Measurements from ENCODE around the gene GET4. TPM values are rescaled to one million over a fixed set of nuclear protein-coding genes. Genes with fewer than 3 reads are reported as not detected.

The GET4 gene
- total RNA-seq, 1 experiment from 2014 or later, result 16.2 TPM

GRCh38 chr7:883055-884021 lies 7.0 kb downstream of the GET4 start:
- Histone ChIP-seq H4K20me1 (ENCODE audit: insufficient read depth, low read depth, low read length) (peaks cover 32% of the 10 kb centered on the region; the same call in 1 of the 2 replicates), H3K4me1 (ENCODE audit: low read length) (peaks cover 2% of the 10 kb centered on the region), H3K36me3 (ENCODE audit: insufficient read depth, low read length) (peaks cover 2% of the 10 kb centered on the region; the same call in 1 of the 2 replicates), H2AFZ (ENCODE audit: low read length) (no peak overlapping the region), H3K9me2 (replicated peaks; ENCODE audit: insufficient read depth, low read length) (no peaks in the 10 kb centered on the region), H3K9ac (ENCODE audit: low read length) (no peak overlapping the region), H3K9me3 (ENCODE audit: low read length) (no peaks in the 10 kb centered on the region), H3K4me2 (ENCODE audit: low read depth, low read length, poor library complexity, severe bottlenecking) (no peak overlapping the region), H3K27me3 (ENCODE audit: low read length) (no peaks in the 10 kb centered on the region), H3K27ac (ENCODE audit: low read length) (no peak overlapping the region), H3K79me2 (ENCODE audit: low read length) (peaks cover 81% of the 10 kb centered on the region), H3K4me3 (ENCODE audit: low read length) (no peak overlapping the region)
- no peak for DNase-seq

- Histone ChIP-seq H3K9me3 (ENCODE audit: low read length) (no peaks in the 10 kb centered on the region), H4K20me1 (ENCODE audit: insufficient read depth, low read depth, low read length) (peaks cover 24% of the 10 kb centered on the region; the same call in 1 of the 2 replicates), H2AFZ (ENCODE audit: low read length) (no peak overlapping the region), H3K4me3 (ENCODE audit: low read length) (no peak overlapping the region), H3K4me2 (ENCODE audit: low read depth, low read length, poor library complexity, severe bottlenecking) (no peak overlapping the region), H3K4me1 (ENCODE audit: low read length) (no peaks in the 10 kb centered on the region), H3K27ac (ENCODE audit: low read length) (no peak overlapping the region), H3K36me3 (ENCODE audit: insufficient read depth, low read length) (peaks cover 2% of the 10 kb centered on the region; the same call in 1 of the 2 replicates), H3K9ac (ENCODE audit: low read length) (no peak overlapping the region), H3K9me2 (replicated peaks; ENCODE audit: insufficient read depth, low read length) (no peaks in the 10 kb centered on the region), H3K79me2 (ENCODE audit: low read length) (peaks cover 70% of the 10 kb centered on the region), H3K27me3 (ENCODE audit: low read length) (no peaks in the 10 kb centered on the region)
- DNase-seq, result no peak
Observed at GRCh38 chr7:884191-885003, 8.0 kb downstream of the GET4 start.

GRCh38 chr7:885261-885892 lies 9.0 kb downstream of the GET4 start:
- no peak for DNase-seq
- Histone ChIP-seq H3K79me2 (ENCODE audit: low read length) (peaks cover 60% of the 10 kb centered on the region), H3K4me3 (ENCODE audit: low read length) (no peak overlapping the region), H4K20me1 (ENCODE audit: insufficient read depth, low read depth, low read length) (peaks cover 20% of the 10 kb centered on the region; the same call in 1 of the 2 replicates), H3K4me1 (ENCODE audit: low read length) (no peaks in the 10 kb centered on the region), H3K36me3 (ENCODE audit: insufficient read depth, low read length) (no peaks in the 10 kb centered on the region), H3K9me2 (replicated peaks; ENCODE audit: insufficient read depth, low read length) (no peaks in the 10 kb centered on the region), H2AFZ (ENCODE audit: low read length) (no peak overlapping the region), H3K27ac (ENCODE audit: low read length) (no peak overlapping the region), H3K9me3 (ENCODE audit: low read length) (no peaks in the 10 kb centered on the region), H3K4me2 (ENCODE audit: low read depth, low read length, poor library complexity, severe bottlenecking) (no peak overlapping the region), H3K9ac (ENCODE audit: low read length) (no peak overlapping the region), H3K27me3 (ENCODE audit: low read length) (no peaks in the 10 kb centered on the region)

- Histone ChIP-seq H3K9me3 (ENCODE audit: low read length) (no peaks in the 10 kb centered on the region), H3K9me2 (replicated peaks; ENCODE audit: insufficient read depth, low read length) (no peaks in the 10 kb centered on the region), H3K79me2 (ENCODE audit: low read length) (peaks cover 53% of the 10 kb centered on the region), H3K9ac (ENCODE audit: low read length) (no peak overlapping the region), H3K27me3 (ENCODE audit: low read length) (no peaks in the 10 kb centered on the region), H3K36me3 (ENCODE audit: insufficient read depth, low read length) (no peaks in the 10 kb centered on the region; the same call in 1 of the 2 replicates), H3K27ac (ENCODE audit: low read length) (no peak overlapping the region), H3K4me3 (ENCODE audit: low read length) (no peak overlapping the region), H2AFZ (ENCODE audit: low read length) (no peak overlapping the region), H4K20me1 (ENCODE audit: insufficient read depth, low read depth, low read length) (peaks cover 14% of the 10 kb centered on the region; the same call in 1 of the 2 replicates), H3K4me2 (ENCODE audit: low read depth, low read length, poor library complexity, severe bottlenecking) (no peak overlapping the region), H3K4me1 (ENCODE audit: low read length) (no peaks in the 10 kb centered on the region)
- DNase-seq, result no peak
Observed at GRCh38 chr7:885893-886625, 9.7 kb downstream of the GET4 start.

GRCh38 chr7:886626-887487 lies 10.5 kb downstream of the GET4 start:
- Histone ChIP-seq H3K9me2 (replicated peaks; ENCODE audit: insufficient read depth, low read length) (no peaks in the 10 kb centered on the region), H3K4me3 (ENCODE audit: low read length) (no peak overlapping the region), H3K4me1 (ENCODE audit: low read length) (no peaks in the 10 kb centered on the region), H4K20me1 (ENCODE audit: insufficient read depth, low read depth, low read length) (peaks cover 10% of the 10 kb centered on the region; the same call in 1 of the 2 replicates), H3K4me2 (ENCODE audit: low read depth, low read length, poor library complexity, severe bottlenecking) (no peak overlapping the region), H3K9ac (ENCODE audit: low read length) (no peak overlapping the region), H3K36me3 (ENCODE audit: insufficient read depth, low read length) (no peaks in the 10 kb centered on the region; the same call in 1 of the 2 replicates), H3K9me3 (ENCODE audit: low read length) (no peaks in the 10 kb centered on the region), H3K27ac (ENCODE audit: low read length) (no peak overlapping the region), H3K79me2 (ENCODE audit: low read length) (peaks cover 45% of the 10 kb centered on the region), H3K27me3 (ENCODE audit: low read length) (no peaks in the 10 kb centered on the region), H2AFZ (ENCODE audit: low read length) (no peak overlapping the region)
- no peak for DNase-seq

- Histone ChIP-seq H3K79me2 (ENCODE audit: low read length) (peaks cover 39% of the 10 kb centered on the region), H3K27ac (ENCODE audit: low read length) (no peak overlapping the region), H3K27me3 (ENCODE audit: low read length) (no peaks in the 10 kb centered on the region), H3K4me2 (ENCODE audit: low read depth, low read length, poor library complexity, severe bottlenecking) (no peak overlapping the region), H3K4me3 (ENCODE audit: low read length) (no peak overlapping the region), H3K4me1 (ENCODE audit: low read length) (no peaks in the 10 kb centered on the region), H4K20me1 (ENCODE audit: insufficient read depth, low read depth, low read length) (peaks cover 6% of the 10 kb centered on the region; the same call in 1 of the 2 replicates), H3K9me3 (ENCODE audit: low read length) (no peaks in the 10 kb centered on the region), H3K36me3 (ENCODE audit: insufficient read depth, low read length) (no peaks in the 10 kb centered on the region; the same call in 1 of the 2 replicates), H3K9me2 (replicated peaks; ENCODE audit: insufficient read depth, low read length) (no peaks in the 10 kb centered on the region), H2AFZ (ENCODE audit: low read length) (no peak overlapping the region), H3K9ac (ENCODE audit: low read length) (no peak overlapping the region)
- no peak for DNase-seq
Observed at GRCh38 chr7:887488-887820, 11.1 kb downstream of the GET4 start.

Data from Karpas-422 (cell line).